ENCODE measurements around the gene CABCOCO1.

DNA sequence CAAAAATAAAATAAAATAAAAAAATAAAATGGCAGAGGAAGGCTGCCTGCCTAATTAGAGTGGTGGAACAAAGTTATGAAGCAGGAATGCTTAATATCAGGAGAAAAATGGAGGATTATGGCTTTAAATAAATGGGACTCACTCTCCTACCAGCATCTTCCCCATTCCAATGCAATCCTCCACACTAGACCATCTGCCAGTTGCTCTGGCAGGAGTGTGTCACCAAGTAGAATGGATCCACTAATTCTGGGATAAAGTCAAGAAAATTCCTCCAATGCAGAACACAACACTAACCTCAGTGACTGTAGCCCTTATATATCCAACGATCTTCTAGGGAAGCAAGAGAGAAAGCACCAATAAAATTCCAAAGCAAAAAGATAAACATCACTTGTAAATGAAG is 126.3 kb downstream of the CABCOCO1 start:
- TF ChIP-seq, protein P1, sequence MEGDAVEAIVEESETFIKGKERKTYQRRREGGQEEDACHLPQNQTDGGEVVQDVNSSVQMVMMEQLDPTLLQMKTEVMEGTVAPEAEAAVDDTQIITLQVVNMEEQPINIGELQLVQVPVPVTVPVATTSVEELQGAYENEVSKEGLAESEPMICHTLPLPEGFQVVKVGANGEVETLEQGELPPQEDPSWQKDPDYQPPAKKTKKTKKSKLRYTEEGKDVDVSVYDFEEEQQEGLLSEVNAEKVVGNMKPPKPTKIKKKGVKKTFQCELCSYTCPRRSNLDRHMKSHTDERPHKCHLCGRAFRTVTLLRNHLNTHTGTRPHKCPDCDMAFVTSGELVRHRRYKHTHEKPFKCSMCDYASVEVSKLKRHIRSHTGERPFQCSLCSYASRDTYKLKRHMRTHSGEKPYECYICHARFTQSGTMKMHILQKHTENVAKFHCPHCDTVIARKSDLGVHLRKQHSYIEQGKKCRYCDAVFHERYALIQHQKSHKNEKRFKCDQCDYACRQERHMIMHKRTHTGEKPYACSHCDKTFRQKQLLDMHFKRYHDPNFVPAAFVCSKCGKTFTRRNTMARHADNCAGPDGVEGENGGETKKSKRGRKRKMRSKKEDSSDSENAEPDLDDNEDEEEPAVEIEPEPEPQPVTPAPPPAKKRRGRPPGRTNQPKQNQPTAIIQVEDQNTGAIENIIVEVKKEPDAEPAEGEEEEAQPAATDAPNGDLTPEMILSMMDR (IDR thresholded peaks at IDR 0.05) = no peak
- no peak for TF ChIP-seq POLR2AphosphoS5 (IDR thresholded peaks at IDR 0.05)

All from sigmoid colon (tissue), 4 donors.